KOPT-K1 (cell line): ENCODE data around the gene TMEM266.
"Not testable (repeated sequence)": the region's sequence is repeated elsewhere in the genome, so short reads cannot be mapped to it uniquely, and the experiment has no call there.

Experiments used
- H3K27ac ChIP-seq: fragments of 200-600 bp; sonication (generic); 2 replicates; pipeline ENCODE4 v1.5.1; 2016; ENCODE audit warnings: antibody characterized with exemption, mild to moderate bottlenecking, low read depth, low read length; ENCODE audit not compliant: poor library complexity, severe bottlenecking
- H3K36me3 ChIP-seq: fragments of 200-600 bp; sonication (generic); 2 replicates; pipeline ENCODE4 v1.5.1; 2017; ENCODE audit warnings: antibody characterized with exemption, mild to moderate bottlenecking, low read length, moderate library complexity; ENCODE audit not compliant: insufficient read depth
- H3K9me3 ChIP-seq: fragments of 200-600 bp; sonication (generic); 2 replicates; pipeline ENCODE4 v1.5.1; 2017; ENCODE audit warnings: antibody characterized with exemption, low read length, mild to moderate bottlenecking; ENCODE audit not compliant: insufficient read depth, poor library complexity, severe bottlenecking

TMEM266 gene, protein sequence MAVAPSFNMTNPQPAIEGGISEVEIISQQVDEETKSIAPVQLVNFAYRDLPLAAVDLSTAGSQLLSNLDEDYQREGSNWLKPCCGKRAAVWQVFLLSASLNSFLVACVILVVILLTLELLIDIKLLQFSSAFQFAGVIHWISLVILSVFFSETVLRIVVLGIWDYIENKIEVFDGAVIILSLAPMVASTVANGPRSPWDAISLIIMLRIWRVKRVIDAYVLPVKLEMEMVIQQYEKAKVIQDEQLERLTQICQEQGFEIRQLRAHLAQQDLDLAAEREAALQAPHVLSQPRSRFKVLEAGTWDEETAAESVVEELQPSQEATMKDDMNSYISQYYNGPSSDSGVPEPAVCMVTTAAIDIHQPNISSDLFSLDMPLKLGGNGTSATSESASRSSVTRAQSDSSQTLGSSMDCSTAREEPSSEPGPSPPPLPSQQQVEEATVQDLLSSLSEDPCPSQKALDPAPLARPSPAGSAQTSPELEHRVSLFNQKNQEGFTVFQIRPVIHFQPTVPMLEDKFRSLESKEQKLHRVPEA

DNA sequence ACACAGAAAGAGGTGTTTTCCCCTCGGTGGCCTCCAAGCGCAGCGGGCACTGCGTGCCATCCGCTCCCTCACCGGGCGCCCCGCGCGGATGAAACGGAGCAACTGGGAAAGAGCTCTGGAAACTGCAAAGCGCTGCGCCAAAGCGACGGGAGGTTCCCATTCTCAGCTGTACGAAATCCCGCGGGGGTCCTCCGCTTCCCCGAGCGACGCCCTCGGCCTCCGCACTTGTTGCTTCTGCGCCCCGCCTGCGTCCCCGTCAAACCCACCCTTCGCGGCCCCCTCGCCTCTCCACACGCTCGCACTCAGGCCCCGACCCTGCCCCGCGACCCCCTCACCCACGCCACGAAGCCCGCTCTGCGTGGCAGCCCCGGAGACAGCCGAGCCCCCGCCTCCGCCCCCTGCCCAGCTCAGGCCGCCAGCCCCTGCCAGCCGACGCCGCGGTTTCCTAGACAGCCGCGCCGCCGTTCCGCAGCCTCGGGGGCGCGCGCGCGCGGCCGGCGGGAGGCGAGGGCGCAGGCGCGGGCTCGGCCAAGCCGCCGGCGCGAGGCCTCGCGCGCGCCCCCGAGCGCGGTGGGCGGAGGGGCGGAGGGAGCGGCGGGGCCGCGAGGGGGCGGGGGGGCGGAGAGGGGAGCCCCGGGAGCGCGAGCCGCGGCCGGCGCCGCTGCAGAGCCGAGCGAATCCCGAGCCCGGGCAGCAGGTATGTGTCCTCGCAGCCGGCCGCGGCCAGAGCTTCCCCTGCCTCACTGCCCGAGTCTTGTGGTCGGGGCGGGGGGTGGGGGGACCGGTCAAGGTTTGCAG is at the start of gene TMEM266:
Gene TMEM266, plus strand, starts transcription at position 666 of the 798 bp plus-strand sequence. CDS start 74,279 bp downstream, outside the sequence.
- Histone ChIP-seq H3K9me3 (no peaks in the 10 kb centered on the region), H3K36me3 (no peaks in the 10 kb centered on the region), H3K27ac (no peak within 1 kb of the TSS)

DNA sequence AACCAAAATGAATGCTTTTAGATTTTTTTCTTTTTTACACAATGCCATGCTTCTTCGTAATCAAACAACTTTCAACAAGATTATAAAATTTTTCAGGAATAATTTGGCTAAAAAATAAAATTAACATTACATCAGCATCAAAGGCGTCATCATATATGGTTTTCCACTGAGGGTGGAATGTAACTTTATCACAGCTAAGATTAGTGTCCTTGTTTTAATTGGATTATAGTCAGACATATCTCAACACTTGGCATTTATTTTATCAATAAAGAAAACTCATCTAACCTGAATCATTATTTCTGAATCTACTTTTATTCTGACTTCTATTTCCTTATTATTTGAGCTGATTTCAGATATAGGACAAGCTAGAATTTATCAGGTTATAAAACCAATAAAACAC is 49.2 kb upstream of the TMEM266 start:
- Histone ChIP-seq H3K9me3 (no peaks in the 10 kb centered on the region), H3K27ac (no peak overlapping the region), H3K36me3 (no peaks in the 10 kb centered on the region)

DNA sequence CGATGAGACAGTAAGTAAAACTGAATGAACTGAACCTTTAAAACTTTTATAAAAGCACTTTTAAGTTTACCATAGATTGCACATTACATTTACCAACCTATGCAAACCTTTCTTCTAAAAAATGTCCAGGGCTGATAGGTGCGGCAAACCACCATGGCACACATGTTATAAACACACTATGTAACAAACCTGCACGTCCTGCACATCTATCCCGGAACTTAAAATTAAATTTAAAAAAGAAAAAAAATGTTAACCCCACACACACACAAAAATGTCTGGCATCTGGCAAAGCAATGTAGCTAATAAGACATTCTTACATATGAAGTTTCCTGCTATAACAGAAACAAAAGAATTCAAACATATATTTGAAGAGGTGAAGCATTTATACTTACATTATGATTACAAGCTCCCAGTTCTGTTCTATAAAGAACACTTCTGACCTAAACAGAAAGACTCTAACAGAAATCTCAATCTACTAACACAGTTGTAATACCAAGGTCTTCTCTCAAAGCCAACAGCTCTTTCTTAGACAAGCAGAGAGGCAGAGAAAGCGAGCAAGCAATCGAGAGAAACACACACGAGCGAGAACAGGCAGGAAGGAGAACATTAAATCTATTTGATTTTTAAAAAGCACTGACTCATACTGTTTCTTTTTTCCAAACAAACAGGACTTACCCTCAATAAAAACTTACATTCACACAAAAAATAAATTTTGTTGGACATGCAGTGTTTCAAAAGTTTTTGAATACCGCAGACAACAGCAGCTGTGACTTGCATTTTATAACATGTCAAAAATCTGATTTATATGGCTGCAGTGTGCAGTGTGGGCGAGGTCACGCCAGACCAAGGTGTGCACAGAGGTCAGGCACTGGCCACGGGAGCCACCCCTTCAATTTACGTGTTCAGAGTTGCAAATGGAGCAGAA is 47.9 kb upstream of the TMEM266 start, which contains the start of gene NRG4:
Gene NRG4, minus strand, starts transcription at position 798 of the 925 bp plus-strand sequence. CDS start 1,194 bp downstream, outside the sequence.
- Histone ChIP-seq H3K36me3 (no peaks in the 10 kb centered on the region), H3K9me3 (no peaks in the 10 kb centered on the region), H3K27ac (no peak within 1 kb of the TSS)

DNA sequence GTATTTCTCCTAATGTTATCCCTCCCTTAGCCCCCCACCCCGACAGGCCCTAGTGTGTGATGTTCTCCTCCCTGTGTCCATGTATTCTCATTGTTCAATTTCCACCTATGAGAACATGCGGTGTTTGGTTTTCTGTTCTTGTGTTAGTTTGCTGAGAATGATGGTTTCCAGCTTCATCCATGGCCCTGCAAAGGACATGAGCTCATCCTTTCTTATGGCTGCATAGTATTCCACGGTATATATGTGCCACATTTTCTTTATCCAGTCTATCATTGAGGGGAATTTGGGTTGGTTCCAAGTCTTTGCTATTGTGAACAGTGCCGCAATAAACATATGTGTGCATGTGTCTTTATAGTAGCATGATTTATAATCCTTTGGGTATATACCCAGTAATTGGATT is 46.3 kb upstream of the TMEM266 start:
- H3K36me3 ChIP-seq, H3K9me3 ChIP-seq, H3K27ac ChIP-seq: not testable (repeated sequence)

DNA sequence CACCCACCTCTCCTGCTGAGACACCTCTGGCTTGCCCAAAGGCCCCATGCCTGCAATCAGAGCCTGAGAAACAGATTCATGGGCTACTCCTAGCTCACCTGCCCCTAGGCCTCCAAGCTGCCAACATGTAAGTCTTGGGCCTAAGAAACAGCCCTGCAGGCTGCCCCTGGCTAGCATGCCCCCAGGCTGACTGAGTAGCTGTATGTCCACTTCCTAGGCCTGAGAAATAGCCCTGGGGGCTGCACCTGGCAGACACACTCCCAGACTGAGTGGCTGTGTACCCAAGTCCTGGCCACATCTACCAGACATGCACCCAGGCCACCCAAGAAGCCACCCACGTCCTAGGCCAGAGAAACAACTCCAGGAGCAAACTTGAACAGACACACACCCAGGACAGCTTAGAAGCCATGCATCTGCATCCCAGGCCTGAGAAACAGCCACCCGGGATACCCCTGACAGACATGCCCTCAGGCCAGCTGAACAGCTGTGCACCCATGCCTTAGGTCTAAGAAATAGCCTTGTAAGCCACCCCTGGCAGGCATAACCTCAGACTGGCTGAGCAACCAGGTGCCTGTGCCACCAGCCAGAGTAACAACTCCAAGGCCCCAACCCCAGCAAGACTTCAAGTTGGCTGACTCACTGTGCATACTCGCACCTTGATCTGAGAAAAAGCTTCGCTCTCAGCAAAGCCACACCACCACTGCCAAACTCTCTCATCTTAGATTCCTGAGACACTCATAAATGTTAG is 35.6 kb upstream of the TMEM266 start:
- Histone ChIP-seq H3K9me3 (peaks cover 22% of the 10 kb centered on the region), H3K27ac (no peak overlapping the region), H3K36me3 (no peaks in the 10 kb centered on the region)

DNA sequence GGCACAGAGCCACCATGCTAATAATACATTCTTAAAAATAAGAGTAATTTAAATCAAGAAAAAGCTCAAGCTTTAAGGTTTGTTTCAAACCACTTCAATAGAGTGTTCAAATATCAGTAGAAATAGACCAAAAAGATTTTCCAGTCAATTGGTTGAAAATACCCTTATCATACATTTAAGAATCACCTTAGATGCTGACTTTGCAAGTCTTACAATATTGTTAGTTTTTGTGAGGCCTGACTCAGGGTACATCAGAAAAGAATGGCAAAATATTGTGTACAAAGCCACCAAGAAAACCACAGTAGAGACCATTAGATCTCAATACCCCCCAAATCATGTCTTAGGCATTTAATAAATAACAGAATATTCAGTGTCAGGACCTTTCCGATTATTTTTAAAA is 27.7 kb upstream of the TMEM266 start:
- Histone ChIP-seq H3K27ac (no peak overlapping the region), H3K36me3 (no peaks in the 10 kb centered on the region), H3K9me3 (no peaks in the 10 kb centered on the region)

DNA sequence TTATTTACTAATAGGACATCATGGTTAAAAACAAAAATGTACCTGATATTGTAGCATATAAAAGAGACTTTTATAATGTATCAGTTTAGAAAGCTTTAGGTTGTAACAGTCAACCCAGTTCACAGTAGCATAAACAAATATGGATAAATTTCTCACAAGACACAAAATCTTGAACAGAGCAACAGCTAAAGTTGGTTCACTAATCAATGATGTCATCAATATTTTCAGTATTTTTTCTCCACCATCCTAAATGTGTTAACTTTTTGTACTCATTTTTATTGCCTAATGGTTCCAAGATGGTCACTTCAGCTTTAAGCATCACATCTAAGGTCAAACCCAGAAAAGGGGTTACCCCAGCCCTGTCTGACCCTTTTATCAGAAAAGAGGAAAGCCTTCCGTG is 26.3 kb upstream of the TMEM266 start:
- Histone ChIP-seq H3K36me3 (no peaks in the 10 kb centered on the region), H3K27ac (no peak overlapping the region), H3K9me3 (no peaks in the 10 kb centered on the region)

DNA sequence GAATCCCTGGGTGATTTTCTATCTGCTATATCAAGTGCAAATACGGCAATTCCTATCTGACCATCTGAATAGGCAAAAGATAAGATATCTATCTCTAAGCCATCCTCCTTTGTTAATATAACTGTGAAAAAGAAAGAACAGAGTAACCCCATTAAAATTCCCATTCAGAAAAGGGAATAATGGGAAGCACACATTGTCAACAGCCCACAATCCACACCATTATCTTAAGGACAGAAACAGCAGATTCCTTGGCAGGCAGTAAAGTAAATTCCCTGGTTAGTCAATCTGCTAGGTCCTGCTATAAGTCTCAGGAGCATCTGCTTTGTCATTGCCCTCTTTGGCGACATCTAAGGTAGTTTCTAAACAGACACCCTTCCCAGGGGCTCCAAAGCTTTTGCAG is 25.7 kb upstream of the TMEM266 start:
- Histone ChIP-seq H3K36me3 (no peaks in the 10 kb centered on the region), H3K27ac (no peak overlapping the region), H3K9me3 (no peaks in the 10 kb centered on the region)

DNA sequence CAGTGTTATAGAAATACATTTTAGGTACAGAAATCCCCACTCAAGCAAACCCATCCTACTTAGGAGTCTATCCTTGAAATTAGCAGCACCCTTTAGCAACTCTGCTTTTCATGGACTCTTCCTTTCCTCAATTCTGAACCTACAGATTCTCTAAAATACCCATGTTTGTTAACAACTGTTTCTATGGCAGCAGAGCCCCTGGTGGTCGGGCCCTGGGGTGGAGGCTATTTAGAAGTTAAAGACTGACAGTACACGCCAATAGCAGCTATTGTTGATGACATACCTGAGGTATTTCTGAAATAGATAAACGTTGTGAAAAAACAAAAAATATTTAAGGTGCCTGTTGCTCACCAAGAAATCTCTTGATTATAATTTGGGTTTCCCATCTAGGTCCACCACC is 24.2 kb upstream of the TMEM266 start:
- no peak overlapping the region for H3K27ac ChIP-seq
- H3K36me3 ChIP-seq, result no peaks in the 10 kb centered on the region
- H3K9me3 ChIP-seq, result no peaks in the 10 kb centered on the region

DNA sequence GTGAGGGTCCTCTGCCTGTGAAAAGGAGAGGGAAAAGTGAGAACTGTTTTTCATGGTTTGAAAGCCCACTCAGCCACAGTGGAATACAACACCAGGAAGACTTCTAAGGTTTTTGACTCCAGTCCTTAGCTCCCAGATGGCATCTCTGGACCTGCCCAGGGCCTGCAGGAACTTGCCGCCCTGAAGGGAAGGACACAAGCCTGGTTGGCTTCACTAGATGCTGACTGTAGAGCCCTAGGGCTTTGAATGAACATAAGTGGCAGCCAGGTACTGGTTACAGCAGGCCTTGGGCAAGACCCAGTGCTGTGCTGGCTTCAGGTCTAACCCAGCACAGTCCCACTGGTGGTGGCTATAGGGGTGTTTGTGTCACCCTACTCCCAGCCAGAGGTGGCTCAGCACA is 21.3 kb upstream of the TMEM266 start:
- H3K36me3 ChIP-seq, result no peaks in the 10 kb centered on the region
- no peak overlapping the region for H3K27ac ChIP-seq
- H3K9me3 ChIP-seq, result peaks cover 14% of the 10 kb centered on the region

DNA sequence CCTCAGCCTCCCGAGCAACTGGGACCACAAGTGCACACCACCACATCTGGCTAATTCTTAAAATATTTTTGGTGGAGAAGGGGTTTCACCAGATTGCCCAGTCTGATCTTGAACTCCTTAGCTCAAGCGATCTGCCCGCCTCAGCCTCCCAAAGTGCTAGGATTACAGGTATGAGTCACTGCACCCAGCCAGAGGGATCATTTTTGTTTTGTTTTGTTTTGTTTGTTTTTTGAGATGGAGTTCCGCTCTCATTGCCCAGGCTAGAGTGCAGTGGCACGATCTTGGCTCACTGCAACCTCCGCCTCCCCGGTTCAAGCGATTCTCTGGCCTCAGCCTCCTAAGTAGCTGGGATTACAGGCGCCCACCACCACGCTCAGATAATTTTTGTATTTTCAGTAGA is 5.6 kb upstream of the TMEM266 start:
- not testable (repeated sequence) for H3K27ac ChIP-seq, H3K9me3 ChIP-seq, H3K36me3 ChIP-seq

DNA sequence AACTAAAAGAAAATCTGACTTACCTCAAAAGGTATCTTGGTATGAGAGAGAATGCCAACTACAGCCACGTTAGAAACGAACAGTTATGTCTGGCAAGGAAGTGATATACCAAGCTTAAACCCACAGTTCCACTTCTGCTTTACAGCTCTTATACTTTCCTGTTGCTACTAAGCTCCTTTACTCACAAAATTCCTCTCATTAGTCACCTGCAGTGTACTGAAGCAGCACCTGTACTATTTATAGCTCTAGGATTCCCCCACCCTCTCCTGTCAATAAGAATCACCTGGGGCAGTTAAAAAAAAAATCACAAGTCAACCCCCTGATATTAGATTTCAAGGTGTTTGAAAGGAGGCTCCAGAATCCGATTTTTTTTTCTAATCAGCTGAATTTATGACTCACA is 2.9 kb upstream of the TMEM266 start:
- no peaks in the 10 kb centered on the region for H3K9me3 ChIP-seq
- no peaks in the 10 kb centered on the region for H3K36me3 ChIP-seq
- no peak overlapping the region for H3K27ac ChIP-seq

DNA sequence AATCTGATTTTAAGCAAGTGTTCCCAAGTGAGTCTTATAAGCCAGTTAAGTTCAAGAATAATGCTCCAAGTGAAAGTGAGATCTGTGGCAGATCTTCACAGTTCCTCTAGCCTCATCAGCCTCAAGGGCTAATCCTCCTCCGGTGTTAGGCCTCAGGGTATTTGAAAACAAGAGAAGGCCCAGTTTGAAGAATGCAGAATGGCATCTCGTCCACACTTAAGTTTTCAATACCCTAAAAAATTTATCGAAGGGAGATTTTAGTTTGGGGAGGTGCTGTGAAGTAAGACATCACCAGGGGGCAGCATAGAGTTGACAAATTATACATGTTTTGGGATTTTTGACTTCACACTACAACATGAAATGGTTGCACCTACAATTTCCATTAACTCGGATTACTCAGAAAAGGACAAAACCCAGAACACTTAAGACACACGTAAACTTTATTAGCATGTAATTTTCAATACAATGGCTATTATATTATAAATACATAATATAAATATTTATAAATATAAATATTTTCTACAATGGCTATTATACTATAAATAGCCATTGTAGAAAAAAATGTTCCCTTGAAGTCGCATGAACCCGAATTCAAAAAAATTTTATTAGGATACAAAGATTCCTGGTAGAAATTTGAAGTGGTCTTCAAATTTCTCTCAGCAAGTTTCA is 2.3 kb upstream of the TMEM266 start:
- no peaks in the 10 kb centered on the region for H3K9me3 ChIP-seq
- H3K27ac ChIP-seq, result no peak overlapping the region
- H3K36me3 ChIP-seq, result no peaks in the 10 kb centered on the region
